ENCODE results near the gene SERPINE1. TPM values are rescaled to one million over a fixed set of nuclear protein-coding genes. Genes with fewer than 3 reads are reported as not detected.
A peak's percentile ranks its signal among the peaks of the same experiment; 100 is the strongest.

Gene SERPINE1
- total RNA-seq, 1 donor from 2014 or later: not detected

GRCh38 chr7:101164071-101164840, 37.4 kb downstream of the SERPINE1 start:
- no peak for ATAC-seq (ENCODE audit: low read depth)
- ChIA-PET CTCF (no interaction called here), POLR2A (interaction anchor here (0.9 to 2.3 kb wide), 3 partner anchors 10 to 53 kb away, joined by 4 to 8 read pairs (median 5); partner anchors contain the start of genes PLOD3 and ZNHIT1)
- intact Hi-C loops (cut with micrococcal nuclease): loop anchor here (2.0 kb wide), 1 partner anchor 275 kb away; the partner anchor contains the start of gene UFSP1
- H3K4me3 Mint-ChIP-seq: peak overlapping the region; percentile 15
- H3K36me3 Mint-ChIP-seq (ENCODE audit: low read depth): peaks cover 8% of the 10 kb centered on the region
- no peaks in the 10 kb centered on the region for H3K9me3 Mint-ChIP-seq
- DNase-seq: peak; percentile 37
- peaks cover 33% of the 10 kb centered on the region for H3K27me3 Mint-ChIP-seq
- no peak for TF ChIP-seq CTCF (IDR thresholded peaks at IDR 0.05)
- peaks cover 37% of the 10 kb centered on the region for H3K4me1 Mint-ChIP-seq
- peak overlapping the region; percentile 53 for H3K27ac Mint-ChIP-seq

GRCh38 chr7:101165075-101165957, 38.4 kb downstream of the SERPINE1 start, which contains the start of gene VGF:
Gene VGF (minus strand): TSS chr7:101165569. CDS start chr7:101164843, 726 bp downstream.
- peak within 1 kb of the TSS; percentile 53 for H3K27ac Mint-ChIP-seq
- POLR2A ChIA-PET: interaction anchor here (0.5 to 2.3 kb wide), 8 partner anchors 9 to 1125 kb away, joined by 3 to 8 read pairs (median 4); partner anchors contain the start of genes FIS1, PLOD3 and ZNHIT1

GRCh38 chr7:101165958-101166647, 39.2 kb downstream of the SERPINE1 start:
- peak overlapping the region; percentile 82 for H3K4me3 Mint-ChIP-seq
- ATAC-seq (ENCODE audit: low read depth): no peak
- peaks cover 54% of the 10 kb centered on the region for H3K4me1 Mint-ChIP-seq
- peaks cover 49% of the 10 kb centered on the region for H3K27me3 Mint-ChIP-seq
- POLR2A ChIA-PET: interaction anchor here (0.5 to 2.3 kb wide), 6 partner anchors 9 to 78 kb away, joined by 3 to 8 read pairs (median 4); partner anchors contain the start of genes FIS1, PLOD3 and ZNHIT1
- peak overlapping the region; percentile 50 for H3K27ac Mint-ChIP-seq
- CTCF ChIA-PET: interaction anchor here (1.1 to 1.5 kb wide), 2 partner anchors 22 kb away, joined by 3 to 11 read pairs; no protein-coding TSS in a partner anchor
- no peaks in the 10 kb centered on the region for H3K9me3 Mint-ChIP-seq
- intact Hi-C loops (cut with micrococcal nuclease): loop anchor here (1.0 to 2.0 kb wide), 3 partner anchors 12 to 277 kb away; partner anchors contain the start of genes AP1S1, UFSP1 and ZNHIT1
- peaks cover 1% of the 10 kb centered on the region for H3K36me3 Mint-ChIP-seq (ENCODE audit: low read depth)
- no peak for DNase-seq
- no peak for TF ChIP-seq CTCF (IDR thresholded peaks at IDR 0.05)

More at GRCh38 chr7:101165075-101165957, 38.4 kb downstream of the SERPINE1 start, which contains the start of gene VGF:
- intact Hi-C loops (cut with micrococcal nuclease): loop anchor here (1.0 to 2.0 kb wide), 3 partner anchors 11 to 277 kb away; partner anchors contain the start of genes AP1S1, UFSP1 and ZNHIT1
- H3K9me3 Mint-ChIP-seq: no peaks in the 10 kb centered on the region
- peak; percentile 92 for DNase-seq
- H3K27me3 Mint-ChIP-seq: peaks cover 42% of the 10 kb centered on the region
- peaks cover 3% of the 10 kb centered on the region for H3K36me3 Mint-ChIP-seq (ENCODE audit: low read depth)
- peak within 1 kb of the TSS; percentile 82 for H3K4me3 Mint-ChIP-seq
- no peak for TF ChIP-seq CTCF (IDR thresholded peaks at IDR 0.05)
- ATAC-seq (ENCODE audit: low read depth): peak; percentile 80
- CTCF ChIA-PET: interaction anchor here (0.6 to 1.5 kb wide), 3 partner anchors 18 to 27 kb away, joined by 3 to 11 read pairs (median 4); no protein-coding TSS in a partner anchor
- H3K4me1 Mint-ChIP-seq: peaks cover 46% of the 10 kb centered on the region

GRCh38 chr7:101166648-101166908, 39.7 kb downstream of the SERPINE1 start:
- TF ChIP-seq CTCF (IDR thresholded peaks at IDR 0.05): no peak
- Mint-ChIP-seq H3K4me3 (no peak overlapping the region), H3K27ac (no peak overlapping the region), H3K36me3 (ENCODE audit: low read depth) (peaks cover 1% of the 10 kb centered on the region), H3K4me1 (peaks cover 58% of the 10 kb centered on the region), H3K9me3 (no peaks in the 10 kb centered on the region), H3K27me3 (peaks cover 54% of the 10 kb centered on the region)
- intact Hi-C loops (cut with micrococcal nuclease): no loop called here
- ChIA-PET POLR2A (interaction anchor here (0.7 to 1.2 kb wide), 2 partner anchors 77 to 79 kb away, joined by 3 read pairs; no protein-coding TSS in a partner anchor), CTCF (interaction anchor here (1.1 kb wide), 1 partner anchor 22 kb away, joined by 3 read pairs; no protein-coding TSS in a partner anchor)
- ATAC-seq (ENCODE audit: low read depth) (no peak), DNase-seq (no peak)

Data from activated B cell treated with CpG ODN at 0.5 μM for 24 hours (primary cell).